Measurements from ENCODE around the gene NFATC2IP. TPM values are rescaled to one million over a fixed set of nuclear protein-coding genes. Genes with fewer than 3 reads are reported as not detected.

The NFATC2IP gene
- total and polyA plus RNA-seq, 10 of the 15 experiments (the other 5 are each of a cell fraction or from before 2014, with no cell fraction given) = 12.2 to 93.9 (median 46.9) TPM

DNA sequence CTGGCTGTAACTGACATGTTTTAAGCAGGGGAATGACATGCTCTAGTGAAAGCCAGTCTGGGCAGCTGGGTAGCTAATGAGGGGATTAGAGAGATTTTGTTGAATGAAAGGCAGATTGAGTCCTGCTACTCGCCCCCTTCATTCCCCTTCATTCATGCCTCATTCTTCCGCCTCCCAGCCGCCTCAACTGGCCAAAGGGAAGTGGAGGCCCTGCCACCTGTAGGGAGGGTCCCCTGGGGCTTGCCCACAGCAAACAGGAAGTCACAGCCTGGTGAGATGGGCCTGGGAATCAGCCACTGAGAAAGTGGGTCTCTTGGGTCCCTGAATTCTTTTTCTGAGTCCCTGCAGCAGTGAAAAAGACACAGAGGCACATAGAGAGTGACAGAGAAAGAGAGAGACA lies 20.1 kb upstream of the NFATC2IP start (continued):
- TF ChIP-seq, protein P1, sequence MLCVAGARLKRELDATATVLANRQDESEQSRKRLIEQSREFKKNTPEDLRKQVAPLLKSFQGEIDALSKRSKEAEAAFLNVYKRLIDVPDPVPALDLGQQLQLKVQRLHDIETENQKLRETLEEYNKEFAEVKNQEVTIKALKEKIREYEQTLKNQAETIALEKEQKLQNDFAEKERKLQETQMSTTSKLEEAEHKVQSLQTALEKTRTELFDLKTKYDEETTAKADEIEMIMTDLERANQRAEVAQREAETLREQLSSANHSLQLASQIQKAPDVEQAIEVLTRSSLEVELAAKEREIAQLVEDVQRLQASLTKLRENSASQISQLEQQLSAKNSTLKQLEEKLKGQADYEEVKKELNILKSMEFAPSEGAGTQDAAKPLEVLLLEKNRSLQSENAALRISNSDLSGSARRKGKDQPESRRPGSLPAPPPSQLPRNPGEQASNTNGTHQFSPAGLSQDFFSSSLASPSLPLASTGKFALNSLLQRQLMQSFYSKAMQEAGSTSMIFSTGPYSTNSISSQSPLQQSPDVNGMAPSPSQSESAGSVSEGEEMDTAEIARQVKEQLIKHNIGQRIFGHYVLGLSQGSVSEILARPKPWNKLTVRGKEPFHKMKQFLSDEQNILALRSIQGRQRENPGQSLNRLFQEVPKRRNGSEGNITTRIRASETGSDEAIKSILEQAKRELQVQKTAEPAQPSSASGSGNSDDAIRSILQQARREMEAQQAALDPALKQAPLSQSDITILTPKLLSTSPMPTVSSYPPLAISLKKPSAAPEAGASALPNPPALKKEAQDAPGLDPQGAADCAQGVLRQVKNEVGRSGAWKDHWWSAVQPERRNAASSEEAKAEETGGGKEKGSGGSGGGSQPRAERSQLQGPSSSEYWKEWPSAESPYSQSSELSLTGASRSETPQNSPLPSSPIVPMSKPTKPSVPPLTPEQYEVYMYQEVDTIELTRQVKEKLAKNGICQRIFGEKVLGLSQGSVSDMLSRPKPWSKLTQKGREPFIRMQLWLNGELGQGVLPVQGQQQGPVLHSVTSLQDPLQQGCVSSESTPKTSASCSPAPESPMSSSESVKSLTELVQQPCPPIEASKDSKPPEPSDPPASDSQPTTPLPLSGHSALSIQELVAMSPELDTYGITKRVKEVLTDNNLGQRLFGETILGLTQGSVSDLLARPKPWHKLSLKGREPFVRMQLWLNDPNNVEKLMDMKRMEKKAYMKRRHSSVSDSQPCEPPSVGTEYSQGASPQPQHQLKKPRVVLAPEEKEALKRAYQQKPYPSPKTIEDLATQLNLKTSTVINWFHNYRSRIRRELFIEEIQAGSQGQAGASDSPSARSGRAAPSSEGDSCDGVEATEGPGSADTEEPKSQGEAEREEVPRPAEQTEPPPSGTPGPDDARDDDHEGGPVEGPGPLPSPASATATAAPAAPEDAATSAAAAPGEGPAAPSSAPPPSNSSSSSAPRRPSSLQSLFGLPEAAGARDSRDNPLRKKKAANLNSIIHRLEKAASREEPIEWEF (IDR thresholded peaks at IDR 0.05; ENCODE audit: insufficient replicate concordance, low read depth, low read length) = peak; percentile 77
- TF ChIP-seq MYC (IDR thresholded peaks at IDR 0.05; ENCODE audit: insufficient read depth, insufficient read length, insufficient replicate concordance, low read length, severe bottlenecking) = no peak
- TF ChIP-seq ZNF274 (IDR thresholded peaks at IDR 0.05; ENCODE audit: insufficient read depth, insufficient read length) = no peak
- no peak for TF ChIP-seq MTA3 (IDR thresholded peaks at IDR 0.05; ENCODE audit: borderline replicate concordance, low read length)
- peak; percentile 58 for TF ChIP-seq SP1 (IDR thresholded peaks at IDR 0.05; ENCODE audit: low read depth, low read length)
- no peak for TF ChIP-seq PRDM15 (CRISPR knock-in tag; IDR thresholded peaks at IDR 0.05)
- TF ChIP-seq MAX (IDR thresholded peaks at IDR 0.05; ENCODE audit: low read depth, low read length) = peak; percentile 34; the same call in 1 of the 2 replicates
- TF ChIP-seq, protein P2, sequence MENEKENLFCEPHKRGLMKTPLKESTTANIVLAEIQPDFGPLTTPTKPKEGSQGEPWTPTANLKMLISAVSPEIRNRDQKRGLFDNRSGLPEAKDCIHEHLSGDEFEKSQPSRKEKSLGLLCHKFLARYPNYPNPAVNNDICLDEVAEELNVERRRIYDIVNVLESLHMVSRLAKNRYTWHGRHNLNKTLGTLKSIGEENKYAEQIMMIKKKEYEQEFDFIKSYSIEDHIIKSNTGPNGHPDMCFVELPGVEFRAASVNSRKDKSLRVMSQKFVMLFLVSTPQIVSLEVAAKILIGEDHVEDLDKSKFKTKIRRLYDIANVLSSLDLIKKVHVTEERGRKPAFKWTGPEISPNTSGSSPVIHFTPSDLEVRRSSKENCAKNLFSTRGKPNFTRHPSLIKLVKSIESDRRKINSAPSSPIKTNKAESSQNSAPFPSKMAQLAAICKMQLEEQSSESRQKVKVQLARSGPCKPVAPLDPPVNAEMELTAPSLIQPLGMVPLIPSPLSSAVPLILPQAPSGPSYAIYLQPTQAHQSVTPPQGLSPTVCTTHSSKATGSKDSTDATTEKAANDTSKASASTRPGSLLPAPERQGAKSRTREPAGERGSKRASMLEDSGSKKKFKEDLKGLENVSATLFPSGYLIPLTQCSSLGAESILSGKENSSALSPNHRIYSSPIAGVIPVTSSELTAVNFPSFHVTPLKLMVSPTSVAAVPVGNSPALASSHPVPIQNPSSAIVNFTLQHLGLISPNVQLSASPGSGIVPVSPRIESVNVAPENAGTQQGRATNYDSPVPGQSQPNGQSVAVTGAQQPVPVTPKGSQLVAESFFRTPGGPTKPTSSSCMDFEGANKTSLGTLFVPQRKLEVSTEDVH (IDR thresholded peaks at IDR 0.05; ENCODE audit: low read depth, partially characterized antibody) = no peak
- TF ChIP-seq, protein P3, sequence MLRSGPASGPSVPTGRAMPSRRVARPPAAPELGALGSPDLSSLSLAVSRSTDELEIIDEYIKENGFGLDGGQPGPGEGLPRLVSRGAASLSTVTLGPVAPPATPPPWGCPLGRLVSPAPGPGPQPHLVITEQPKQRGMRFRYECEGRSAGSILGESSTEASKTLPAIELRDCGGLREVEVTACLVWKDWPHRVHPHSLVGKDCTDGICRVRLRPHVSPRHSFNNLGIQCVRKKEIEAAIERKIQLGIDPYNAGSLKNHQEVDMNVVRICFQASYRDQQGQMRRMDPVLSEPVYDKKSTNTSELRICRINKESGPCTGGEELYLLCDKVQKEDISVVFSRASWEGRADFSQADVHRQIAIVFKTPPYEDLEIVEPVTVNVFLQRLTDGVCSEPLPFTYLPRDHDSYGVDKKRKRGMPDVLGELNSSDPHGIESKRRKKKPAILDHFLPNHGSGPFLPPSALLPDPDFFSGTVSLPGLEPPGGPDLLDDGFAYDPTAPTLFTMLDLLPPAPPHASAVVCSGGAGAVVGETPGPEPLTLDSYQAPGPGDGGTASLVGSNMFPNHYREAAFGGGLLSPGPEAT (IDR thresholded peaks at IDR 0.05; ENCODE audit: low read depth) = peak; percentile 60; the same call in 1 of the 2 replicates
- TF ChIP-seq, protein P4, sequence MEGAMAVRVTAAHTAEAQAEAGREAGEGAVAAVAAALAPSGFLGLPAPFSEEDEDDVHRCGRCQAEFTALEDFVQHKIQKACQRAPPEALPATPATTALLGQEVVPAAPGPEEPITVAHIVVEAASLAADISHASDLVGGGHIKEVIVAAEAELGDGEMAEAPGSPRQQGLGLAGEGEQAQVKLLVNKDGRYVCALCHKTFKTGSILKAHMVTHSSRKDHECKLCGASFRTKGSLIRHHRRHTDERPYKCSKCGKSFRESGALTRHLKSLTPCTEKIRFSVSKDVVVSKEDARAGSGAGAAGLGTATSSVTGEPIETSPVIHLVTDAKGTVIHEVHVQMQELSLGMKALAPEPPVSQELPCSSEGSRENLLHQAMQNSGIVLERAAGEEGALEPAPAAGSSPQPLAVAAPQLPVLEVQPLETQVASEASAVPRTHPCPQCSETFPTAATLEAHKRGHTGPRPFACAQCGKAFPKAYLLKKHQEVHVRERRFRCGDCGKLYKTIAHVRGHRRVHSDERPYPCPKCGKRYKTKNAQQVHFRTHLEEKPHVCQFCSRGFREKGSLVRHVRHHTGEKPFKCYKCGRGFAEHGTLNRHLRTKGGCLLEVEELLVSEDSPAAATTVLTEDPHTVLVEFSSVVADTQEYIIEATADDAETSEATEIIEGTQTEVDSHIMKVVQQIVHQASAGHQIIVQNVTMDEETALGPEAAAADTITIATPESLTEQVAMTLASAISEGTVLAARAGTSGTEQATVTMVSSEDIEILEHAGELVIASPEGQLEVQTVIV (IDR thresholded peaks at IDR 0.05; ENCODE audit: borderline replicate concordance, partially characterized antibody) = peak; percentile 34
- TF ChIP-seq RCOR1 (conservative IDR thresholded peaks at IDR 0.05; ENCODE audit: low read depth, low read length) = no peak
- peak; percentile 32 for TF ChIP-seq RELA (IDR thresholded peaks at IDR 0.05; ENCODE audit: borderline replicate concordance, partially characterized antibody)
